ENCODE results near the gene DMXL2. TPM values are rescaled to one million over a fixed set of nuclear protein-coding genes. Genes with fewer than 3 reads are reported as not detected.

The DMXL2 gene
- total and polyA plus RNA-seq, 3 donors from 2014 or later = 54.5 to 81.3 (median 64.4) TPM

- no peaks in the 10 kb centered on the region for H3K9me3 ChIP-seq
- TF ChIP-seq POLR2A (IDR thresholded peaks at IDR 0.05) (no peak), CTCF (IDR thresholded peaks at IDR 0.05) (no peak)
- no peaks in the 10 kb centered on the region for H3K36me3 ChIP-seq (ENCODE audit: low read depth, missing control alignments)
- intact Hi-C loops (cut with DNase I; ENCODE audit: low total_unique reads) = no loop called here
- no peaks in the 10 kb centered on the region for H3K27me3 ChIP-seq
- no peak for DNase-seq
- H3K4me3 ChIP-seq = no peak overlapping the region
- H3K4me1 ChIP-seq = no peaks in the 10 kb centered on the region
- H3K27ac ChIP-seq = no peak overlapping the region
- 83 to 97% methylated on average over 1 to 3 of the region's 3 CpGs for WGBS, 2 donors
Observed at GRCh38 chr15:51483985-51484384, 138.6 kb downstream of the DMXL2 start.

- Histone ChIP-seq H3K36me3 (ENCODE audit: low read depth, missing control alignments) (no peaks in the 10 kb centered on the region), H3K27me3 (no peaks in the 10 kb centered on the region), H3K9me3 (no peaks in the 10 kb centered on the region), H3K27ac (no peak overlapping the region), H3K4me1 (no peaks in the 10 kb centered on the region), H3K4me3 (no peak overlapping the region)
- DNase-seq = no peak
- 90 to 99% methylated on average over 5 to 7 of the region's 8 CpGs for WGBS, 2 donors
- TF ChIP-seq CTCF (IDR thresholded peaks at IDR 0.05) (no peak), POLR2A (IDR thresholded peaks at IDR 0.05) (no peak)
- intact Hi-C loops (cut with DNase I; ENCODE audit: low total_unique reads) = no loop called here
Observed at GRCh38 chr15:51483520-51483919, 139.1 kb downstream of the DMXL2 start.

- H3K9me3 ChIP-seq = no peaks in the 10 kb centered on the region
- no peaks in the 10 kb centered on the region for H3K36me3 ChIP-seq (ENCODE audit: low read depth, missing control alignments)
- no peak for TF ChIP-seq POLR2A (IDR thresholded peaks at IDR 0.05)
- TF ChIP-seq CTCF (IDR thresholded peaks at IDR 0.05) = no peak
- DNase-seq = no peak
- H3K4me3 ChIP-seq = no peak overlapping the region
- intact Hi-C loops (cut with DNase I; ENCODE audit: low total_unique reads) = no loop called here
- no peaks in the 10 kb centered on the region for H3K27me3 ChIP-seq
- H3K27ac ChIP-seq = no peak overlapping the region
- no peaks in the 10 kb centered on the region for H3K4me1 ChIP-seq
Observed at GRCh38 chr15:51475736-51476135, 146.8 kb downstream of the DMXL2 start.

- no peak for TF ChIP-seq CTCF (IDR thresholded peaks at IDR 0.05)
- no peak for TF ChIP-seq POLR2A (IDR thresholded peaks at IDR 0.05)
- H3K27me3 ChIP-seq = no peaks in the 10 kb centered on the region
- intact Hi-C loops (cut with DNase I; ENCODE audit: low total_unique reads) = no loop called here
- H3K9me3 ChIP-seq = no peaks in the 10 kb centered on the region
- no peak for DNase-seq
- H3K4me3 ChIP-seq = no peak overlapping the region
- H3K36me3 ChIP-seq (ENCODE audit: low read depth, missing control alignments) = no peaks in the 10 kb centered on the region
- no peaks in the 10 kb centered on the region for H3K4me1 ChIP-seq
- WGBS, 2 donors = 89 to 97% methylated on average over 5 of the region's 5 CpGs
- no peak overlapping the region for H3K27ac ChIP-seq
Observed at GRCh38 chr15:51470512-51470911, 152.1 kb downstream of the DMXL2 start.

GRCh38 chr15:51460796-51461195 is 161.8 kb downstream of the DMXL2 start:
- intact Hi-C loops (cut with DNase I; ENCODE audit: low total_unique reads) = no loop called here
- DNase-seq = no peak
- Histone ChIP-seq H3K9me3 (no peaks in the 10 kb centered on the region), H3K27ac (no peak overlapping the region), H3K4me3 (no peak overlapping the region), H3K27me3 (no peaks in the 10 kb centered on the region), H3K4me1 (no peaks in the 10 kb centered on the region), H3K36me3 (ENCODE audit: low read depth, missing control alignments) (no peaks in the 10 kb centered on the region)
- no peak for TF ChIP-seq CTCF (IDR thresholded peaks at IDR 0.05)
- no peak for TF ChIP-seq POLR2A (IDR thresholded peaks at IDR 0.05)
- WGBS, 2 donors = 88 to 100% methylated on average over 1 of the region's 1 CpG
